Measurements from ENCODE around the gene C20orf144.
"Not testable (repeated sequence)": the region's sequence is repeated elsewhere in the genome, so short reads cannot be mapped to it uniquely, and the experiment has no call there.

C20orf144 gene

GRCh38 chr20:33696448-33696847 is 34.3 kb downstream of the C20orf144 start:
- Histone ChIP-seq H3K4me3 (ENCODE audit: low read depth in 1 of 2, low read length in 2 of 2) (no peak overlapping the region), H2AFZ (ENCODE audit: low read depth, low read length) (no peak overlapping the region), H3K27ac (ENCODE audit: low read length) (no peak overlapping the region), H3K9ac (ENCODE audit: low read depth, low read length) (no peak overlapping the region), H3K27me3 (ENCODE audit: insufficient read depth, low read length, poor library complexity) (no peaks in the 10 kb centered on the region), H3K4me1 (ENCODE audit: insufficient read depth, low read length) (no peaks in the 10 kb centered on the region), H3K79me2 (ENCODE audit: insufficient read depth, low read length) (no peaks in the 10 kb centered on the region), H3K36me3 (ENCODE audit: insufficient read depth, low read length) (no peaks in the 10 kb centered on the region), H3K4me2 (ENCODE audit: insufficient read depth, low read length) (no peak overlapping the region), H3K9me3 (ENCODE audit: insufficient read depth, low read length, severe bottlenecking) (no peaks in the 10 kb centered on the region), H4K20me1 (ENCODE audit: insufficient read depth, low read length) (no peaks in the 10 kb centered on the region)
- TF ChIP-seq EZH2 (IDR thresholded peaks at IDR 0.05; ENCODE audit: borderline replicate concordance, low read depth, low read length, severe bottlenecking) = no peak
- no peak for TF ChIP-seq CTCF (IDR thresholded peaks at IDR 0.05; ENCODE audit: borderline replicate concordance, extremely low read depth, low read length, poor library complexity, severe bottlenecking)
- no peak for DNase-seq
- ATAC-seq (ENCODE audit: insufficient read depth, low read depth) = no peak

DNA sequence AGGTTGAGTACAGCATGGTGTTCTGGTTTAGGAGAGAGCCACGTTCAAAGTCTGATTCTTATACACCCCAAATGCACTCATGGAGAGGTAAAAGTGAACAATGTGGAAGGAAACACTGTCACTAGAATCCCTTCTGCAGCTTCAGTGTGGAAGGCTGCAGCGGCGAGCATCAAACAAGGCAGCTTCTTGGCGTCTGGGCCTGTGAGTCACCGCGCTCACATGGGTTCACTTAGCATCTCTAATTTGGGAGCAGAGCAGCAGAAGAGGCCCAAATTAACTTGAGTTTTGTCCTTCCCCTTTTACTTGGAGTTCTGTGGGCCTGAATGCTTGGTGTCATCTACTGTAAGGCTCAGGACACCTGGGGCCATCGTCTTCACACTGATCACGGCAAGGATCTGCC is 35.0 kb downstream of the C20orf144 start:
- H3K4me1 ChIP-seq (ENCODE audit: insufficient read depth, low read length) = no peaks in the 10 kb centered on the region
- no peak for TF ChIP-seq CTCF (IDR thresholded peaks at IDR 0.05; ENCODE audit: borderline replicate concordance, extremely low read depth, low read length, poor library complexity, severe bottlenecking)
- TF ChIP-seq EZH2 (IDR thresholded peaks at IDR 0.05; ENCODE audit: borderline replicate concordance, low read depth, low read length, severe bottlenecking) = no peak
- H3K4me2 ChIP-seq (ENCODE audit: insufficient read depth, low read length) = no peak overlapping the region
- no peak overlapping the region for H3K9ac ChIP-seq (ENCODE audit: low read depth, low read length)
- H3K27me3 ChIP-seq (ENCODE audit: insufficient read depth, low read length, poor library complexity) = no peaks in the 10 kb centered on the region
- no peak overlapping the region for H3K4me3 ChIP-seq (ENCODE audit: low read depth in 1 of 2, low read length in 2 of 2)
- no peak overlapping the region for H2AFZ ChIP-seq (ENCODE audit: low read depth, low read length)
- H3K79me2 ChIP-seq (ENCODE audit: insufficient read depth, low read length) = no peaks in the 10 kb centered on the region
- H3K9me3 ChIP-seq (ENCODE audit: insufficient read depth, low read length, severe bottlenecking) = no peaks in the 10 kb centered on the region
- no peak for ATAC-seq (ENCODE audit: insufficient read depth, low read depth)
- H3K36me3 ChIP-seq (ENCODE audit: insufficient read depth, low read length) = no peaks in the 10 kb centered on the region
- no peak overlapping the region for H3K27ac ChIP-seq (ENCODE audit: low read length)
- DNase-seq = no peak
- no peaks in the 10 kb centered on the region for H4K20me1 ChIP-seq (ENCODE audit: insufficient read depth, low read length)

- not testable (repeated sequence) for H3K4me3 ChIP-seq (ENCODE audit: low read depth in 1 of 2, low read length in 2 of 2); ATAC-seq (ENCODE audit: insufficient read depth, low read depth); H3K27me3 ChIP-seq (ENCODE audit: insufficient read depth, low read length, poor library complexity); H3K4me2 ChIP-seq (ENCODE audit: insufficient read depth, low read length); H3K27ac ChIP-seq (ENCODE audit: low read length); H4K20me1 ChIP-seq (ENCODE audit: insufficient read depth, low read length); DNase-seq; H3K79me2 ChIP-seq (ENCODE audit: insufficient read depth, low read length); H3K9me3 ChIP-seq (ENCODE audit: insufficient read depth, low read length, severe bottlenecking); H3K36me3 ChIP-seq (ENCODE audit: insufficient read depth, low read length); H3K4me1 ChIP-seq (ENCODE audit: insufficient read depth, low read length); H2AFZ ChIP-seq (ENCODE audit: low read depth, low read length); H3K9ac ChIP-seq (ENCODE audit: low read depth, low read length)
Measured at GRCh38 chr20:33698966-33699365, 36.8 kb downstream of the C20orf144 start.

GRCh38 chr20:33700696-33701441 is 38.7 kb downstream of the C20orf144 start:
- H3K4me1 ChIP-seq (ENCODE audit: insufficient read depth, low read length); H3K9ac ChIP-seq (ENCODE audit: low read depth, low read length); H3K79me2 ChIP-seq (ENCODE audit: insufficient read depth, low read length); H3K9me3 ChIP-seq (ENCODE audit: insufficient read depth, low read length, severe bottlenecking); H3K27ac ChIP-seq (ENCODE audit: low read length); H3K4me2 ChIP-seq (ENCODE audit: insufficient read depth, low read length); H3K36me3 ChIP-seq (ENCODE audit: insufficient read depth, low read length); H2AFZ ChIP-seq (ENCODE audit: low read depth, low read length); ATAC-seq (ENCODE audit: insufficient read depth, low read depth); H4K20me1 ChIP-seq (ENCODE audit: insufficient read depth, low read length); H3K4me3 ChIP-seq (ENCODE audit: low read depth in 1 of 2, low read length in 2 of 2); H3K27me3 ChIP-seq (ENCODE audit: insufficient read depth, low read length, poor library complexity); DNase-seq: not testable (repeated sequence)
